SKM-1 (cell line): ENCODE results near the gene SETD6.

Experiments used
- DNase-seq: peaks from one replicate; lab custom pipeline; 2025; ENCODE audit not compliant: unreplicated experiment; lab: John Stamatoyannopoulos, UW

Gene SETD6

GRCh38 chr16:58507963-58508670, 7.2 kb upstream of the SETD6 start:
- no peak for DNase-seq

GRCh38 chr16:58508671-58509251, 6.6 kb upstream of the SETD6 start:
- DNase-seq, result no peak

DNA sequence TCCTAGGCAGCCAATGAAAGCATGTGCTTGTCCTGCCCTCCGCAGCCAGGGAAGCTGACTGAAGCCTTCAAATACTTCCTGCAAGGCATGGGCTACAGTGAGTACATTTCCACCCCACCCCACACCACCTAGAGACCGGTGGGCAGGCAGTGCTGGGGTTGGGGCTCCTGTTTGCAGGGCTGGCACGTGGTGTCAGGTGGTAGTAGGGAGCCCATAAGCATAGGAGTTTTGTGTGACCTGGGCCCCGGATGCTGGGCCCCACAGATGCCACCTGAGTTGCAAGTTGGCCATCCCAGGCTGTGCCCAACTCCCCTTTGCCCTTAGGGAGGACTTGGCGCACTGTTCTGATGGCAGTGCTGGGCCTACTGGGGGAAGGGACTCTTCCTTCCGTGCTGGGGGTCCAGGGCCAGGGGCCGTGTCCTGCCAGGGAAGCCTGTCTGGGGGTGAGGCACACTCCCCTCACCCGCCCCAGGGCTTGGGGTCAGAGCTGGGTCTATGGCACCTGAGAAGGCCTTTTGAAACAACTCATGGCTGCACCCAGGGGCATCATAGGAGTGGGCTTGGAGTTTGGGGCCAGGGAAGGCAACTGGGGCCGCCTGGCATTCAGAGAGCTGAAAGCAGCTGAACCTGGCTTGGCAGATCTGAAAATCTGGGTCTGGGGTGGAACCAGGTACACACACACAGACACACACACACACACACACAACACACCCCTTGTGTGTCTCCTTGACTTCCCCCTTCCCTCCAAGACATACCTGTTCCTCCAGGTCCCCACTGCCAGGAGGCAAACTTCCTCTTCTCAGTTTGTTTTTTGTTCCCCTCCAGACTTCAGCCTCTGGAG, 5.8 kb upstream of the SETD6 start:
- no peak for DNase-seq

GRCh38 chr16:58510097-58510775, 5.1 kb upstream of the SETD6 start:
- DNase-seq, result no peak

GRCh38 chr16:58510776-58511628, 4.3 kb upstream of the SETD6 start:
- DNase-seq, result no peak

- DNase-seq, result peak; percentile 46
Observed at GRCh38 chr16:58511933-58512815, 3.1 kb upstream of the SETD6 start.

DNA sequence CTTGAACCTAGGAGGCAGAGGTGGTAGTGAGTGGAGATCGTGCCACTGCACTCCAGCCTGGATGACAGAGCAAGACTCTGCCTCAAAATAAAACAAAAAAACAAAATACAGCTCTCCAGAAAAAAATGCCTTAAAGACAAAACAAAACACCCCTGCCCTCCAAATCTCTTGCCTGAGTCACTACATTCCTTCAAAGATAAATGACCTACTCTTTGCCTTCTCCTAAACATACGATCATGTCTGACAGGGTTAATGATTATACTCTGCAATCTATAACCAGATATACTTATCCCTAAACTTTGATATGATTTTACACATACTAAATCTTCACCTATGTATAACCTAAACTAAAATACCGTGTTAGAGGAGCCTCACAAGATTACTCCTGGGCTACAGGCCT, 1.4 kb upstream of the SETD6 start:
- DNase-seq, result no peak

GRCh38 chr16:58515871-58516767, 802 bp downstream of the SETD6 start:
- DNase-seq, result no peak

DNA sequence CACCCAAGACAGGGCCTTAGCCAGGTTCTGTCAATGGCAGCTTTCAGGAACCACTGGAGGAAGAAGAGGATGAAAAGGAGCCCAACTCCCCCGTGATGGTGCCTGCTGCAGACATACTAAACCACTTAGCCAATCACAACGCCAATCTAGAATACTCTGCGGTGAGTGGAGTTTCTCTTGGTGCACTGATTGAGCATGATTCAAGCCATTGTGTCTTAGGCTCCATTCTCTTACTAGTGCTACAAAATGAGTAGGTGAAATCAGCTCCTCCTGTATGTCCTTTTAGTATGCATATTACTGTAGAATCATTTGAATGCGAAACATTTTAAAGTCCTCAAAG, 1.4 kb downstream of the SETD6 start:
- no peak for DNase-seq

GRCh38 chr16:58518083-58518979, 3.0 kb downstream of the SETD6 start:
- DNase-seq, result no peak

DNA sequence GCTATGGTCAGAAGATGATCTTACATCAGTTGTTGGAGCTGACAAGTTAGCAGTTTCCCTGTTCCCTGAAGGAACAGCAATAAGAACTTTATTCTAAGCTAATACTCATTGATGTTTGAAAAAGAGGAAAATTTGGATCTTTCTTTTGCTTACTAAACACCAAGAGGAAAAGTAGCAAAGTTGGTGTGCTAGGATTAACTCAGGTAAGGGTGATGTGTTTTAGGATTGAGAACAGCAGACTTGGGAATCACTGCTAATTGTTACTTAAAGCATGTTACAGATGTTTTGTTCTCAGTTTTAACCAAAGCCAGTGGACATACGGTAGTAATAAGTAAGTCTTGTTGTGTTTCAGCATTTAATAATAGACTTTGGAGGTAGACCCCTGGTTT, 3.7 kb downstream of the SETD6 start:
- DNase-seq, result no peak

GRCh38 chr16:58519707-58520106, 4.4 kb downstream of the SETD6 start:
- no peak for DNase-seq

DNA sequence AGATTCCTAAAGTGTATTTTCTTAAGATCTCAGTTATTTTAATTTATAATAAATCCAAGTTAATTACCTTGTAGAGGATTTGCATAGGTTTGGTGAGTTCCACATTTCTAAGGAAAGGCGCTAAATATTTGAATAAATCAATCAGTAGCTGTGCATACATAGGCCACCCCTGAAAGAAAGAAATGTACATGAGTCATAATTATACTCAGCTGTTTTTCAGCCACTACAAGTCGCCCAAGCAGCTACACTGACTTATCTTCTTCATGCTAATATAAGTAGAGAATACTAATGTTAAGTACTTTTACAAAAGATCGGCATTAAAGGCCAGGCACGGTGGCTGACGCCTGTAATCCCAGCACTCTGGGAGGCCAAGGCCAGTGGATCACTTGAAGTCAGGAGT, 14.9 kb downstream of the SETD6 start:
- DNase-seq, result no peak

DNA sequence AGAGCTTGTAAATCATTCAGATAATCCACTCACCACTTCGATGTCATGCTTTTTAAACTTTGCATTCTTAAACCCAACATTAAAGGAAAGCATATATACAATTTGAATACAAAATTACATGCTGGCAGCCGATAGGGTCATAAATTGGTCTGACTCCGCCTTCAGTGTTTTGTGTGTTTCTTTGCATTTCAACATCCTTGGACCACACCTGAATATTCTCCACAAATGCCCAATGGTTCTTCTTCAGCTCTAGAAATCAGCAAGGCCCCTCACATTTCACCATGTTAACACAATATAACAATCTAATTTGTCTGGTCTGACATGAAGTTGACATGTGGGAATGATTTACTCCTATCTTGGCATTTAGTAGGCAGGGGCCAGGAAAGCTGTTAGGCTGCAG, 17.1 kb downstream of the SETD6 start:
- no peak for DNase-seq

DNA sequence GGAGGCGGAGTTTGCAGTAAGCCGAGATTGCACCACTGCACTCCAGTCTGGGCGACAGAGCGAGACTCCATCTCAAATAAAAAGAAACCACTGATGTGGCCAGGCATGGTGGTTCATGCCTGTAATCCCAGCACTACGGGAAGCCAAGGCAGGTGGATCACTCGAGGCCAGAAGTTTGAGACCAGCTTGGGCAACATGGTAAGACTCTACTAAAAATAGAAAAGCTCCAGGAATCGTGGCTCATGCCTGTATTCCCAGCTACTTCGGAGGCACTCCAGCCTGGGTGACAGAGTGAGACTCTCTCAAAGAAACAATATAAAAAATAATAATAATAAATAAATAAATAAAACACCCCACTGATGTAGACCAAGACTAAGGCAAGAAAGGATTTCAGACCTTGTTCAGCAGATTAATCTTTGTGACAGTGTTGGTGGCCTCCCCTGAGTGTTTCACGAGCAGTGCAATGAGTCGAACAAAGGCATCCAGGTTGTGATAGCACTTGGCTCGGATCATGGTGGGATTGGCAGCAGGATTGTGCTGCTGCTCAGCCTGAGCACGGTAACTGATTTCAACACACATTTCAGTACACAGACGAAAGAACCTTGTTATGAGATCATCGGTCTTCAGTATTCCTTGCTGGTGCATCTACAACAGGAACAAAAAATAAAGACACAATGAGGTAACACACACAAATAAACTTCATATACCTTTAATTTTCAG, 18.6 kb downstream of the SETD6 start:
- no peak for DNase-seq

- no peak for DNase-seq
Observed at GRCh38 chr16:58535100-58535499, 19.8 kb downstream of the SETD6 start.

DNA sequence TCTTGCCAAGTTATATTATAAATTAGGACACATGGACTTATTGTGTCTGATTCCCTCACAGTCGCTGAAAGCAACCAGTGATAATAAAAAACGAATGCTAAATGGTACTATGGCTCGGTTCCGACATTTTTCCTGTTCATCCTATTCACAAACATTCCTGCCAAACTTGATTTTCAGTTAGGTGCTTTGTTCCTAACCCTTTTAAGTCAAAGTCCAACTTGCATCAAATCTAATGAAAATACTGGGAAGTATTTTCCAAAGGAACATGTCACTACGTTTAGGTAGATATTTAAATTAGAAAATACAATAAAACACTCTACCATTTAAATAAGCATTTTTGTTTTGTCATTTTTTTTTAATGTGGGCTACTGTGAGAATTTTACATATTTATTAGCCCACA, 21.0 kb downstream of the SETD6 start:
- DNase-seq, result no peak
